Dendritic cell treated with granulocyte-macrophage colony-stimulating factor and Interleukin-4, amounts not matched to agents 40 ng/mL and 50 ng/mL, for 4 days (primary cell): ENCODE measurements around the gene TMEM259.

Experiments
- H3K27ac Mint-ChIP-seq: one replicate; pipeline ENCODE4 v1.8.0; 2022; ENCODE audit warnings: mild to moderate bottlenecking, mixed read lengths
- H3K27me3 Mint-ChIP-seq: one replicate; pipeline ENCODE4 v1.8.0; 2022; ENCODE audit warnings: mild to moderate bottlenecking, mixed read lengths
- H3K36me3 Mint-ChIP-seq: one replicate; pipeline ENCODE4 v1.8.0; 2022; ENCODE audit warnings: low read depth, mixed read lengths
- H3K4me1 Mint-ChIP-seq: one replicate; pipeline ENCODE4 v1.8.0; 2022; ENCODE audit warnings: low read depth, mixed read lengths
- H3K4me3 Mint-ChIP-seq: one replicate; pipeline ENCODE4 v1.8.0; 2022; ENCODE audit warnings: mild to moderate bottlenecking, moderate library complexity, mixed read lengths
- H3K9me3 Mint-ChIP-seq: one replicate; pipeline ENCODE4 v1.8.0; 2022; ENCODE audit warnings: mixed read lengths
- intact Hi-C: fragments of 100-400 bp; cut with micrococcal nuclease; formaldehyde crosslinking; loops from one replicate; pipeline ENCODE4 v1.15.0; 2022

TMEM259 gene

GRCh38 chr19:1063030-1063908, 42.3 kb upstream of the TMEM259 start:
- peak overlapping the region; percentile 41 for H3K27ac Mint-ChIP-seq
- intact Hi-C loops = no loop called here
- H3K9me3 Mint-ChIP-seq = no peaks in the 10 kb centered on the region
- H3K27me3 Mint-ChIP-seq = peaks cover 4% of the 10 kb centered on the region
- H3K4me1 Mint-ChIP-seq = peaks cover 34% of the 10 kb centered on the region
- H3K4me3 Mint-ChIP-seq = no peak overlapping the region
- H3K36me3 Mint-ChIP-seq = peaks cover 42% of the 10 kb centered on the region

- Mint-ChIP-seq H3K27me3 (peaks cover 4% of the 10 kb centered on the region), H3K27ac (no peak overlapping the region), H3K4me1 (peaks cover 34% of the 10 kb centered on the region), H3K4me3 (no peak overlapping the region), H3K9me3 (peaks cover 7% of the 10 kb centered on the region), H3K36me3 (peaks cover 42% of the 10 kb centered on the region)
- intact Hi-C loops = no loop called here
These were observed 41.6 kb upstream of the TMEM259 start for GRCh38 chr19:1062387-1063029.

- Mint-ChIP-seq H3K27ac (no peak overlapping the region), H3K4me3 (no peak overlapping the region), H3K36me3 (peaks cover 44% of the 10 kb centered on the region), H3K9me3 (peaks cover 7% of the 10 kb centered on the region), H3K27me3 (peaks cover 4% of the 10 kb centered on the region), H3K4me1 (peaks cover 37% of the 10 kb centered on the region)
- intact Hi-C loops = no loop called here
These were observed 41.1 kb upstream of the TMEM259 start for GRCh38 chr19:1061987-1062386.

GRCh38 chr19:1060689-1061088, 39.8 kb upstream of the TMEM259 start:
- Mint-ChIP-seq H3K27me3 (peaks cover 4% of the 10 kb centered on the region), H3K4me3 (no peak overlapping the region), H3K4me1 (peaks cover 32% of the 10 kb centered on the region), H3K36me3 (peaks cover 57% of the 10 kb centered on the region), H3K9me3 (peaks cover 7% of the 10 kb centered on the region), H3K27ac (no peak overlapping the region)
- intact Hi-C loops = no loop called here

- Mint-ChIP-seq H3K27me3 (no peaks in the 10 kb centered on the region), H3K4me1 (peaks cover 6% of the 10 kb centered on the region), H3K36me3 (peaks cover 76% of the 10 kb centered on the region), H3K27ac (no peak overlapping the region), H3K4me3 (no peak overlapping the region), H3K9me3 (peaks cover 7% of the 10 kb centered on the region)
- intact Hi-C loops = no loop called here
These were observed 37.2 kb upstream of the TMEM259 start for GRCh38 chr19:1058112-1058511.

GRCh38 chr19:1057176-1057855, 36.4 kb upstream of the TMEM259 start:
- Mint-ChIP-seq H3K4me1 (peaks cover 5% of the 10 kb centered on the region), H3K27me3 (no peaks in the 10 kb centered on the region), H3K27ac (no peak overlapping the region), H3K9me3 (peaks cover 7% of the 10 kb centered on the region), H3K36me3 (peaks cover 80% of the 10 kb centered on the region), H3K4me3 (no peak overlapping the region)
- intact Hi-C loops = no loop called here

GRCh38 chr19:1055886-1056620, 35.1 kb upstream of the TMEM259 start:
- Mint-ChIP-seq H3K9me3 (peaks cover 7% of the 10 kb centered on the region), H3K4me1 (peaks cover 13% of the 10 kb centered on the region), H3K27me3 (no peaks in the 10 kb centered on the region), H3K36me3 (peaks cover 78% of the 10 kb centered on the region), H3K27ac (no peak overlapping the region), H3K4me3 (no peak overlapping the region)
- intact Hi-C loops = no loop called here

GRCh38 chr19:1055028-1055425, 34.1 kb upstream of the TMEM259 start:
- Mint-ChIP-seq H3K9me3 (peaks cover 7% of the 10 kb centered on the region), H3K27me3 (no peaks in the 10 kb centered on the region), H3K27ac (no peak overlapping the region), H3K36me3 (peaks cover 85% of the 10 kb centered on the region), H3K4me3 (no peak overlapping the region), H3K4me1 (peaks cover 13% of the 10 kb centered on the region)
- intact Hi-C loops = no loop called here

- Mint-ChIP-seq H3K9me3 (peaks cover 7% of the 10 kb centered on the region), H3K36me3 (peaks cover 85% of the 10 kb centered on the region), H3K27ac (no peak overlapping the region), H3K4me3 (no peak overlapping the region), H3K4me1 (peaks cover 13% of the 10 kb centered on the region), H3K27me3 (no peaks in the 10 kb centered on the region)
- intact Hi-C loops = no loop called here
These were observed 33.4 kb upstream of the TMEM259 start for GRCh38 chr19:1054102-1055027.

- Mint-ChIP-seq H3K27me3 (no peaks in the 10 kb centered on the region), H3K4me1 (peaks cover 13% of the 10 kb centered on the region), H3K4me3 (no peak overlapping the region), H3K27ac (no peak overlapping the region), H3K9me3 (peaks cover 7% of the 10 kb centered on the region), H3K36me3 (peaks cover 87% of the 10 kb centered on the region)
- intact Hi-C loops = no loop called here
These were observed 32.5 kb upstream of the TMEM259 start for GRCh38 chr19:1053176-1054101.

- peaks cover 81% of the 10 kb centered on the region for H3K36me3 Mint-ChIP-seq
- no peaks in the 10 kb centered on the region for H3K27me3 Mint-ChIP-seq
- no peak overlapping the region for H3K27ac Mint-ChIP-seq
- peaks cover under 1% of the 10 kb centered on the region for H3K9me3 Mint-ChIP-seq
- intact Hi-C loops = no loop called here
- peaks cover 11% of the 10 kb centered on the region for H3K4me1 Mint-ChIP-seq
- H3K4me3 Mint-ChIP-seq = no peak overlapping the region
These were observed 31.5 kb upstream of the TMEM259 start for GRCh38 chr19:1052349-1052975.

GRCh38 chr19:1051791-1052190, 30.9 kb upstream of the TMEM259 start:
- Mint-ChIP-seq H3K4me1 (peaks cover 8% of the 10 kb centered on the region), H3K27ac (no peak overlapping the region), H3K9me3 (no peaks in the 10 kb centered on the region), H3K4me3 (no peak overlapping the region), H3K36me3 (peaks cover 81% of the 10 kb centered on the region), H3K27me3 (no peaks in the 10 kb centered on the region)
- intact Hi-C loops = no loop called here
